ENCODE measurements around the gene HOTAIR.

The HOTAIR gene

GRCh38 chr12:53985994-53986685, 11.4 kb upstream of the HOTAIR start:
- in situ Hi-C loops (cut with MboI; ENCODE audit: low sequenced_read_pairs, unreplicated experiment), result no loop called here
- TF ChIP-seq CTCF (IDR thresholded peaks at IDR 0.05; ENCODE audit: borderline replicate concordance, control extremely low read depth, extremely low read depth, insufficient read depth, missing control alignments), result no peak
- DNase-seq (ENCODE audit: low spot score), result no peak

GRCh38 chr12:53985692-53985993, 10.9 kb upstream of the HOTAIR start:
- TF ChIP-seq CTCF (IDR thresholded peaks at IDR 0.05; ENCODE audit: borderline replicate concordance, control extremely low read depth, extremely low read depth, insufficient read depth, missing control alignments), result no peak
- no peak for DNase-seq (ENCODE audit: low spot score)
- in situ Hi-C loops (cut with MboI; ENCODE audit: low sequenced_read_pairs, unreplicated experiment), result no loop called here

- in situ Hi-C loops (cut with MboI; ENCODE audit: low sequenced_read_pairs, unreplicated experiment), result no loop called here
Observed at GRCh38 chr12:53984901-53985691, 10.3 kb upstream of the HOTAIR start, which contains the start of gene HOXC10. Gene HOXC10 (plus strand): TSS chr12:53985146. CDS start chr12:53985260, 114 bp downstream.

DNA sequence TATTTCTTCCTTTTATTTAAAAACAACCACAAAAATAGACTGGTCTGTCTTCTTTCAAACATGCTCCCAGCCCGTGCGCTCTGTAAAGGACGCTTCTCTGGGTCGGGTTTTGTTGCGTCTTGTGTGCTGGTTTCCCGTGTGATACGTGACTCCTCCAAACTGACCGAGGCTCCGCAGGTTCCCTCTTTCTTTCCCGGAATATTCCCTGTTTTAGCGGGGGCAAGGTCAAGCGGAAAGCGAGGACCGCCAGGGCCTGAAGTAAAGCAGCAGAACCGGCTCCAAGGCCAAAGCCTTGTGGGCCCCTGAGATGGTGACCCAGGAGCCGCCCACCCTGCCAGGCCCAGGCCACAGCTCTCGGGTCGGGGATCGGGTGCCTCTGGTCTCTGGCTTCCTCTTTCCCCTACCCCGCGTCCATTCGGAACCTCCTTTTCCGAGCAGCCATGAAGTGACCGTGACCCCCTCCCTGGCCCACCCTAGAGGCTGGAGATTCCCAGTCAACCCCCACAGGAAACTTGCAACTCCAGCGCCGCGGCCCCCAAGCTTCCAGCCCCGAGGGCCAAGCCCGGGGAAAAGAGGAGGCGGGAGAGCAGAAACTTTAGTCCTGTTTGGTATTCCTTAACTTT, 9.3 kb upstream of the HOTAIR start:
- no peak for DNase-seq (ENCODE audit: low spot score)
- in situ Hi-C loops (cut with MboI; ENCODE audit: low sequenced_read_pairs, unreplicated experiment), result no loop called here
- TF ChIP-seq CTCF (IDR thresholded peaks at IDR 0.05; ENCODE audit: borderline replicate concordance, control extremely low read depth, extremely low read depth, insufficient read depth, missing control alignments), result no peak

More at GRCh38 chr12:53984901-53985691, 10.3 kb upstream of the HOTAIR start, which contains the start of gene HOXC10:
- TF ChIP-seq CTCF (IDR thresholded peaks at IDR 0.05; ENCODE audit: borderline replicate concordance, control extremely low read depth, extremely low read depth, insufficient read depth, missing control alignments), result peak; percentile 93
- peak; percentile 91 for DNase-seq (ENCODE audit: low spot score)

DNA sequence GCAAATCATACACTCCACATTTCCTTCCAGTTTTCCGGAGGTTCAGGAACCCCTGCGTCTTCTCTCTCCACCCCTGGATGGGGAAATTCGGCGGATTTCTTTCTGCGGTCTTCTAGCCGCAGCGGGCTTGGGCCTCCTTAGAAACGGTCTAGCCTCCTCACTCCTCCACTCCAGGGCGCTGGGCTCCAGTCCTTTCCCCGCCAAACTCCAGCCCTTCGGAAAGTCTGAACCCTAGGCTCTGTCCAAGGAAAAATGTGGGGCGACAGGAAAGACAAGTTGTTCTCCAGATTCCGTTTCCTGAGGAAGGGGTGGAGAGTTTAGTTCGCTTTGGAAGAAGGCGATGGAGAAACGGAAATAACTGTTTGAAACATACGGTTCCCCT, 8.8 kb upstream of the HOTAIR start:
- in situ Hi-C loops (cut with MboI; ENCODE audit: low sequenced_read_pairs, unreplicated experiment), result no loop called here
- DNase-seq (ENCODE audit: low spot score), result no peak
- TF ChIP-seq CTCF (IDR thresholded peaks at IDR 0.05; ENCODE audit: borderline replicate concordance, control extremely low read depth, extremely low read depth, insufficient read depth, missing control alignments), result no peak

DNA sequence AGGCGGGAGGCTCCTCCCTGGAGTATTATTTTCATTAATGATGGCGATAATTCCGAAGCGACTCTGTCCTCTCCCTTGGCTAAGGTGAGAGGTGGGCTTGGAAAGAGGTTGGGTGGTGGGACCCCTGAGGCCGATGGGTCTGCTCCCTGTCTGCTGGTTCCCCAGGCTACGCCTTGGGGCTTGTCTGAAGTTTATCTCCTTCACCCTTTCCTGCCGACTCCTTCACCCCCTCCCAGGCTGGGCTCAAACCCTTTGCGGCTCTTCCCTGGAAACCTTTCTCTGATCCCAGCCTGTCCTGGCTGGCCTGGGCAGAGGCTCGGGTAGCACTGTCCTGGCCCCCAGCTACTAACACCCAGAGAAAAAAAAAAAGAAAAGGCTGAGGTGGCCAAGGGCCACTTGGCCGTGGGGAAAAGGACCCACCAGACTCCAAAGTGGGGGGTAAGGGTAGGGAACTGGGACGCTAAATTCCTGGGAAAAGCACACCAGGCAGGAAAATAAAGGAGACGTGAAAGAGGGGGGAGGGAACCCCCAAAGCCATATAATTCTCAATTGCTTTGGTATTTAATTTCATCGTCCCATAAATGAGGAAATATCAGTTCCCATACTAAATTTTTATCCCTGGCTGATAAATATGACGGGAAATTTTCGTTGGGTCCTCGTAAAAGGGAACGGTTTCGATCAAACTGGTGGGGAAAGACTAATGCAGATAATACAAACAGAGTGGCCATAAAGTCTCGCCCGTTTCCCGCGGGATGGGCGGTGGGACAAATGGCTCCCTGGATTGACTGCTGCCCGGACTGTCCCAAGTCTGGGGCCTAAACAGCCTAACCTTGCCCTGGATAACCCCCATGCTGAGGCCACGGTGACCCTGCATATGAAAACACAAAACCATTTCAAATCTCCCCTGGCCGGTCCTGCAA, 8.2 kb upstream of the HOTAIR start:
- in situ Hi-C loops (cut with MboI; ENCODE audit: low sequenced_read_pairs, unreplicated experiment), result no loop called here

More for the DNA sequence above, 8.2 kb upstream of the HOTAIR start:
- no peak for DNase-seq (ENCODE audit: low spot score)
- TF ChIP-seq CTCF (IDR thresholded peaks at IDR 0.05; ENCODE audit: borderline replicate concordance, control extremely low read depth, extremely low read depth, insufficient read depth, missing control alignments), result no peak
